ENCODE data around the gene ARHGAP25.

ARHGAP25 gene

DNA sequence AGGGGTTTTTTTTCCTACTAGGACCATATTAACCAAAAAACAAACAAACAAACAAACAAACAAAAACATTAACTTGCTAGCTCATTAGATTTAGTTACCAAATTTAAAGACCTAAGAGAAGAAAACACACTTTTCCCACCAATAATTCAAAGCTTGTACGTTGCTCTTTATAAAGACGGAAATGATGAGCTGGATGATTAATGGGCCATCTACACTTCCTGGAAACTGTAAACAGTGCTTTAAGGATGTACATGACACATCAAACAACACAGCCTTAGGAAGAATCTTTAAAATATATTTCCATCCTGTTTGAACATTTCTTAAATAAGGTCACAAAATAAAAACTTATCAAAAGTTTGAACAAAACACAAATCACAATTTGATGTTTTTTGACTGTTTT lies 135.6 kb downstream of the ARHGAP25 start:
- Histone ChIP-seq H3F3A (ENCODE audit: insufficient read depth) (no peaks in the 10 kb centered on the region), H3K4me3 (ENCODE audit: insufficient read depth, low read length, poor library complexity, severe bottlenecking) (no peak overlapping the region), H4K20me1 (ENCODE audit: low read depth, low read length) (no peaks in the 10 kb centered on the region), H3K9me3 (ENCODE audit: insufficient read depth, low read length) (no peaks in the 10 kb centered on the region), H3K27ac (ENCODE audit: low read depth, low read length) (no peak overlapping the region), H3K9me2 (replicated peaks; ENCODE audit: insufficient read depth, low read length) (no peaks in the 10 kb centered on the region), H3K27me3 (ENCODE audit: low read length) (no peaks in the 10 kb centered on the region), H2AFZ (ENCODE audit: low read depth, low read length, severe bottlenecking) (no peak overlapping the region), H3K79me2 (ENCODE audit: insufficient read depth, low read length) (no peaks in the 10 kb centered on the region), H3K9ac (ENCODE audit: low read length) (no peak overlapping the region), H3K36me3 (ENCODE audit: low read length) (no peaks in the 10 kb centered on the region), H3K4me2 (ENCODE audit: low read depth, low read length, poor library complexity, severe bottlenecking) (no peak overlapping the region)
- TF ChIP-seq, protein P1, sequence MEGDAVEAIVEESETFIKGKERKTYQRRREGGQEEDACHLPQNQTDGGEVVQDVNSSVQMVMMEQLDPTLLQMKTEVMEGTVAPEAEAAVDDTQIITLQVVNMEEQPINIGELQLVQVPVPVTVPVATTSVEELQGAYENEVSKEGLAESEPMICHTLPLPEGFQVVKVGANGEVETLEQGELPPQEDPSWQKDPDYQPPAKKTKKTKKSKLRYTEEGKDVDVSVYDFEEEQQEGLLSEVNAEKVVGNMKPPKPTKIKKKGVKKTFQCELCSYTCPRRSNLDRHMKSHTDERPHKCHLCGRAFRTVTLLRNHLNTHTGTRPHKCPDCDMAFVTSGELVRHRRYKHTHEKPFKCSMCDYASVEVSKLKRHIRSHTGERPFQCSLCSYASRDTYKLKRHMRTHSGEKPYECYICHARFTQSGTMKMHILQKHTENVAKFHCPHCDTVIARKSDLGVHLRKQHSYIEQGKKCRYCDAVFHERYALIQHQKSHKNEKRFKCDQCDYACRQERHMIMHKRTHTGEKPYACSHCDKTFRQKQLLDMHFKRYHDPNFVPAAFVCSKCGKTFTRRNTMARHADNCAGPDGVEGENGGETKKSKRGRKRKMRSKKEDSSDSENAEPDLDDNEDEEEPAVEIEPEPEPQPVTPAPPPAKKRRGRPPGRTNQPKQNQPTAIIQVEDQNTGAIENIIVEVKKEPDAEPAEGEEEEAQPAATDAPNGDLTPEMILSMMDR (IDR thresholded peaks at IDR 0.05; ENCODE audit: insufficient read depth, low read length, poor library complexity, severe bottlenecking) = no peak
- TF ChIP-seq EZH2phosphoT487 (conservative IDR thresholded peaks at IDR 0.05; ENCODE audit: low read length) = no peak

DNA sequence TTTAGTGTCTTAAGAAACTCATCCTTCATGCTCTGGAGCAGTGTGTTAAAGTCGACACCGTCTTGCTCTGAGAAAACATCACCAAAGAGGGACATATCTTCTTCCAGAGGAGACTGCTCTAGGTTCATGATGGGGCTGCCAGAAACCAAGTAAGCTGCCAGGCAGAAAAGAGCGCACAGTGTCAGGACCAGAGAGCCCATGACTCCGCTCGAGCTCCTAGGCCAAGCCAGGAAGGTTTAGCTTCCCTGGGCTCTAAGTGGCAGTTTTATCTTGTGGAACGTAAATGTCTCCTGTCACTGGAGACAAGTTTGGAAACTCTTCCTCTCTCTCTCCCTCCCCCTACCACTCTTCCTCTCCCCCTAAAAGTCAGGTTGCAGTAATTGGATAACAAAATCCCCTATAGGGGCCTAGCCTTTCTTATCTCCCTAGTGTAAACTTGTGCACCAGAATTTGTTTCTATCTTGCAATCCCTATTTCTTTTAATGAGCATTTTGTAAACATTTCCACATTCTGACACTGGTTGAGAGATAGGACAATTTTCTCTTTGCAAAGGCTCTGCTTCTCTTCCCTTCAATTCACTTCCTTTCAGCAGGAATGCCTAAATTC lies 136.7 kb downstream of the ARHGAP25 start, which contains the start of gene BMP10:
Gene BMP10, minus strand, starts transcription at position 239 of the 606 bp plus-strand sequence. Its CDS starts 39 bp downstream, at position 200.
- Histone ChIP-seq H3K4me3 (ENCODE audit: insufficient read depth, low read length, poor library complexity, severe bottlenecking) (no peak within 1 kb of the TSS), H3K79me2 (ENCODE audit: insufficient read depth, low read length) (no peaks in the 10 kb centered on the region), H4K20me1 (ENCODE audit: low read depth, low read length) (no peaks in the 10 kb centered on the region), H2AFZ (ENCODE audit: low read depth, low read length, severe bottlenecking) (no peak within 1 kb of the TSS), H3K9me2 (replicated peaks; ENCODE audit: insufficient read depth, low read length) (no peaks in the 10 kb centered on the region), H3K4me2 (ENCODE audit: low read depth, low read length, poor library complexity, severe bottlenecking) (no peak within 1 kb of the TSS), H3K27ac (ENCODE audit: low read depth, low read length) (no peak within 1 kb of the TSS), H3K27me3 (ENCODE audit: low read length) (no peaks in the 10 kb centered on the region), H3K36me3 (ENCODE audit: low read length) (no peaks in the 10 kb centered on the region), H3K9ac (ENCODE audit: low read length) (no peak within 1 kb of the TSS), H3F3A (ENCODE audit: insufficient read depth) (no peaks in the 10 kb centered on the region), H3K9me3 (ENCODE audit: insufficient read depth, low read length) (no peaks in the 10 kb centered on the region)
- no peak for TF ChIP-seq EZH2phosphoT487 (conservative IDR thresholded peaks at IDR 0.05; ENCODE audit: low read length)
- TF ChIP-seq, protein P1 (IDR thresholded peaks at IDR 0.05; ENCODE audit: insufficient read depth, low read length, poor library complexity, severe bottlenecking) = no peak

All from SU-DHL-6 (cell line).